Measurements from ENCODE around the gene FAM107B. TPM values are rescaled to one million over a fixed set of nuclear protein-coding genes. Genes with fewer than 3 reads are reported as not detected.

FAM107B gene
- total RNA-seq, 4 donors from 2014 or later: 12.3 to 41.3 (median 31.8) TPM

DNA sequence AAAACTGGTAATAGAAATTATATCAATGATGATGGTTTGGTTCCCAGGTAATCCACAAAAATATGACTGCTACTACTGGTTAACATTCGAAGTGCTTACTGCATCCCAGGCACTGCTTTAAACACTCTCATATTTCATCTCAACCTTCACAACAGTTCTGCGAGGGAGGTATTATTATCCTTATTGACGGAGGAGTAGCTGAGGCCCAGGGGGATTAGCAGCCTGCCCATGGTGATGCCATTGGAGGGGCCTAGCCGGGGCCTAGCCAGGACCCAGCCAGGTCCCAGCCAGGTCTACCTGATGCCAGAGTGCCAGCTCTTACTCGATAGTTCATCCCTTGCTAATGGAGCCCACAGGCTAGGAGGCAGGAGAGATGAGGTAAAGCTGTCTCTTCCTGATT is 217.1 kb downstream of the FAM107B start:
- intact Hi-C loops (cut with DNase I): no loop called here
- peaks cover 0 to 20% of the 10 kb centered on the region in 2 donors for H3K4me1 ChIP-seq
- H3K27ac ChIP-seq: no peak overlapping the region
- TF ChIP-seq, protein P1, sequence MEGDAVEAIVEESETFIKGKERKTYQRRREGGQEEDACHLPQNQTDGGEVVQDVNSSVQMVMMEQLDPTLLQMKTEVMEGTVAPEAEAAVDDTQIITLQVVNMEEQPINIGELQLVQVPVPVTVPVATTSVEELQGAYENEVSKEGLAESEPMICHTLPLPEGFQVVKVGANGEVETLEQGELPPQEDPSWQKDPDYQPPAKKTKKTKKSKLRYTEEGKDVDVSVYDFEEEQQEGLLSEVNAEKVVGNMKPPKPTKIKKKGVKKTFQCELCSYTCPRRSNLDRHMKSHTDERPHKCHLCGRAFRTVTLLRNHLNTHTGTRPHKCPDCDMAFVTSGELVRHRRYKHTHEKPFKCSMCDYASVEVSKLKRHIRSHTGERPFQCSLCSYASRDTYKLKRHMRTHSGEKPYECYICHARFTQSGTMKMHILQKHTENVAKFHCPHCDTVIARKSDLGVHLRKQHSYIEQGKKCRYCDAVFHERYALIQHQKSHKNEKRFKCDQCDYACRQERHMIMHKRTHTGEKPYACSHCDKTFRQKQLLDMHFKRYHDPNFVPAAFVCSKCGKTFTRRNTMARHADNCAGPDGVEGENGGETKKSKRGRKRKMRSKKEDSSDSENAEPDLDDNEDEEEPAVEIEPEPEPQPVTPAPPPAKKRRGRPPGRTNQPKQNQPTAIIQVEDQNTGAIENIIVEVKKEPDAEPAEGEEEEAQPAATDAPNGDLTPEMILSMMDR (IDR thresholded peaks at IDR 0.05): no peak
- no peak for TF ChIP-seq POLR2A (IDR thresholded peaks at IDR 0.05)
- H3K4me3 ChIP-seq (replicated peaks in 1 of 3): no peak overlapping the region
- 93% methylated on average over 5 of the region's 5 CpGs for WGBS, 2 donors
- no peaks in the 10 kb centered on the region for H3K27me3 ChIP-seq
- H3K36me3 ChIP-seq: no peaks in the 10 kb centered on the region
- no peaks in the 10 kb centered on the region for H3K9me3 ChIP-seq
- DNase-seq: no peak

DNA sequence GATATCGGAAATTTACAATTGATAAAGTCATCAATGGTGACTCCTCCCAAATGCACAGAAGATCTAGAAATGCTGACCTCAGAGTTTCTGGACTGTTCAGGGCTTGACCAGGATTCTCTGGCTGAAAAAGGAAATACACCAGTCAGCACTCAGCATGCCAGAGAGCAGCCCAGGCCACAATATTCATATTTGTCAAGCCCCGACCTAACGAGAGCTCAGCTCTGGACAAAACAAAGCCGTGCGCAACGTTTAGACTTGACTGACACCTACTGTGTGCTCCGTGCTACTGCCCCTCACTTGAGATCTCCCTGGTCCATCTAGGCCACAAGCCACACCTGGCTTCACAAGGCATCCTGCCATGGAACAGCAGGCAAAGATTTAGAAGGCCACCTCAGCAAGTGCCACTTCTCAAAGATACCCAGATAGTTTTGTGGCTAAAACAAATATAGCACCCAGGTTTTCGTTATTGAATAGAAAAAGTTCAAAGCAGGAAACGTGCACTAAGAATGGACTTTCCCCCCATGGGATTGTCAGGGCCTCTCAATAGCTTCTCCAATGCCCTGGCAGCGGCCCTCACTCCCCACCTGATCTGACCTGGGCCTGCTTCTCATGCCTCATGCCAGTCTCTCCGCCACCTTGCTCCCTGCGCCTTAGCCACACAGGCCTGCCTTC is 218.3 kb downstream of the FAM107B start:
- no peaks in the 10 kb centered on the region for H3K27me3 ChIP-seq
- DNase-seq: peak; percentile 10 to 18
- TF ChIP-seq, protein P1 (IDR thresholded peaks at IDR 0.05): no peak
- TF ChIP-seq POLR2A (IDR thresholded peaks at IDR 0.05): no peak
- H3K4me3 ChIP-seq (replicated peaks in 1 of 3): no peak overlapping the region
- H3K36me3 ChIP-seq: no peaks in the 10 kb centered on the region
- no peaks in the 10 kb centered on the region for H3K9me3 ChIP-seq
- H3K4me1 ChIP-seq: peaks cover 0 to 20% of the 10 kb centered on the region in 2 donors
- intact Hi-C loops (cut with DNase I): no loop called here
- peak overlapping the region in 1 of 3 donors; percentile 60 for H3K27ac ChIP-seq
- WGBS, 2 donors: 70 to 74% methylated on average over 12 of the region's 12 CpGs

DNA sequence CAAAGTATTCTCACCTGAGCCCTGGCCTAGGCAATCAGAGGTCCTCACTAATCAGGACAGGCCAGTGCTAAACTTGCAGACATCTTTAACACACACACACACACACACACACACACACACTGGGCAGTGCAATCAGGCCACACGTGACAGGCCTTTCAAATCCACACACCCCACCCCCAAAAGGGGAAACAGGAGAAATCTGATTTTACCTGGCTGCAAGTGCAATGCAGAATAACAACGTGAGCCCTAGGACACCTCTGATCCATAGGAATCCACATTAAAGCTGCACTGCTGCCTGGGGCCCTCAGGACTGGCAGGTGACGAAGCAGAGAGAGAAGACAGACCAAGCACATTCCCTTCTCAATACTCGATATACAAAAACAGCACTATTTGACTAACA is 218.9 kb downstream of the FAM107B start:
- Histone ChIP-seq H3K36me3 (no peaks in the 10 kb centered on the region), H3K27ac (peak overlapping the region in 1 of 3 donors; percentile 60), H3K4me1 (peaks cover 0 to 20% of the 10 kb centered on the region in 2 donors), H3K4me3 (replicated peaks in 1 of 3) (no peak overlapping the region), H3K9me3 (no peaks in the 10 kb centered on the region), H3K27me3 (no peaks in the 10 kb centered on the region)
- DNase-seq: no peak
- intact Hi-C loops (cut with DNase I): no loop called here
- 56 to 68% methylated on average over 4 of the region's 4 CpGs for WGBS, 2 donors
- no peak for TF ChIP-seq POLR2A (IDR thresholded peaks at IDR 0.05)
- TF ChIP-seq, protein P1 (IDR thresholded peaks at IDR 0.05): no peak

DNA sequence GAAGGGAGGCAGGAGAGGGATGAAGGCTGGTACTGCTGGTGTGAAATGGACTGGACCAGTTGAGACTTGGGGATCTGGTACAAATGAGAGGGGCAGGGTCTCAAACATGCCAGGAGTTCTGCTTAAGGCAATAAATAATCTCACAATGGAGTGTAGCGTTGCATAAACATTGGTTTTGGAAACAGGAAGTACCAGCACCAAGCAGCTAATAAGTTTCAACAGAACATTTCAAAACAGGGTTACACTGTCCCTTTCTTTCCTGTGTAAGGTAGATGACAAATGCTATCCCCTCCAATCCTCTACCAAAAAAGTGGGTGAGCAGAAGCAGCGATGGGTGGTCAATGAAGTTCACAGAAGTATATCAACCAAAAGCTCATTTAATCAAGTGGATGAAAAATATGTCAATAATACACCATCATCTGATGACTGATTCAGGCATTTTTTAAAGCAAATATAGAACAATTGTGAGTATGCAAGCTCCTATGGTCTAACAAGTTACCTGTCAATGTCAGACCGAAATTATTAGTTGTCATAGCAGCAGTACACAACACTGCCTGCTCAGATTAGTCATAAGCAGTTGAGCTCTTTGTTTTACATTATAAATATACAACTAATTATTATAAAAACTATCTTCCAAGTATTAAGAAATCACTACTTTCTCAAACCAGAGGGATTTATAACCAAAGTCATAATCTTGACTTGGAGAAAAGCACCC is 220.0 kb downstream of the FAM107B start:
- Histone ChIP-seq H3K27me3 (no peaks in the 10 kb centered on the region), H3K9me3 (no peaks in the 10 kb centered on the region), H3K4me3 (replicated peaks in 1 of 3) (no peak overlapping the region), H3K4me1 (peaks cover 0 to 20% of the 10 kb centered on the region in 2 donors), H3K36me3 (no peaks in the 10 kb centered on the region), H3K27ac (no peak overlapping the region)
- 87 to 93% methylated on average over 3 of the region's 3 CpGs for WGBS, 2 donors
- intact Hi-C loops (cut with DNase I): no loop called here
- TF ChIP-seq POLR2A (IDR thresholded peaks at IDR 0.05): no peak
- TF ChIP-seq, protein P1 (IDR thresholded peaks at IDR 0.05): no peak
- no peak for DNase-seq

DNA sequence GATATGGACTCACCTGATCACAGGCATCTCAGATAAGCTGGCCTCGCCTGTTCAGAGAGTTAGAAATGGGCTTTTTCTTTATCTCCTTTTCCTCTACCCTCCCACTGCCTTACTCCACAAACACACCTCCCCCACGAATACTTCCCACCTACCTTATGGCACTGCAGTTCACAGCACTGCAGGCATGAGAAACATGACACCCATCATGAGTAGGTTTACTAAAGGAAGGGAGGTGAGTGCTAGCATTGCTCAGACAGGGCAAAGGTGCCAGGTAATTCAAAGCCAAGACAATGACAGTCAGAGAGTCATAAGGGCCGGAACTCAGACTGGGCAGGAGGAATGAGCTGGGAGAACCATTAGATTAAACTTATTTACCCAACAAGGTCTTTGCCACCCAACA is 220.6 kb downstream of the FAM107B start:
- no peak overlapping the region for H3K27ac ChIP-seq

More for the DNA sequence above, 220.6 kb downstream of the FAM107B start:
- DNase-seq: no peak
- Histone ChIP-seq H3K27me3 (no peaks in the 10 kb centered on the region), H3K36me3 (no peaks in the 10 kb centered on the region), H3K9me3 (no peaks in the 10 kb centered on the region), H3K4me1 (peaks cover 0 to 20% of the 10 kb centered on the region in 2 donors), H3K4me3 (replicated peaks in 1 of 3) (no peak overlapping the region)
- 72 to 81% methylated on average over 3 of the region's 3 CpGs for WGBS, 2 donors
- intact Hi-C loops (cut with DNase I): no loop called here
- TF ChIP-seq, protein P1 (IDR thresholded peaks at IDR 0.05): no peak
- no peak for TF ChIP-seq POLR2A (IDR thresholded peaks at IDR 0.05)

Measured in thyroid gland (tissue), 4 donors.